Astrocyte of the cerebellum (primary cell): ENCODE measurements around the gene PRSS56.

Experiments used
- DNase-seq: peaks from one replicate; pipeline ENCODE4 v3.0.0-alpha.2; 2011; ENCODE audit warnings: low read depth
- H3K4me3 ChIP-seq: 2 replicates; pipeline ENCODE4 v1.5.1; 2011; ENCODE audit warnings: mild to moderate bottlenecking, low read depth, low read length, moderate library complexity
- CTCF ChIP-seq: IDR thresholded peaks from 2 replicates; pipeline ENCODE4 v1.5.1; 2012; ENCODE audit warnings: low read length, low read depth, moderate library complexity, mild to moderate bottlenecking; ENCODE audit errors: missing control alignments
- in situ Hi-C: cut with HindIII; loops from 2 replicates; pipeline ENCODE4 v1.10.0; 2017; ENCODE audit warnings: low sequenced_read_pairs

PRSS56 gene

GRCh38 chr2:232535761-232536530 lies 15.8 kb downstream of the PRSS56 start:
- no peak overlapping the region for H3K4me3 ChIP-seq
- DNase-seq: no peak
- in situ Hi-C loops: no loop called here
- TF ChIP-seq CTCF: no peak

GRCh38 chr2:232537079-232537478 lies 16.9 kb downstream of the PRSS56 start:
- in situ Hi-C loops: no loop called here
- DNase-seq: no peak
- TF ChIP-seq CTCF: peak; percentile 11
- H3K4me3 ChIP-seq: no peak overlapping the region

- in situ Hi-C loops: no loop called here
- no peak overlapping the region for H3K4me3 ChIP-seq
- TF ChIP-seq CTCF: no peak
- DNase-seq: no peak
Observed at GRCh38 chr2:232537499-232537898, 17.3 kb downstream of the PRSS56 start.

- no peak for TF ChIP-seq CTCF
- H3K4me3 ChIP-seq: no peak overlapping the region
- DNase-seq: no peak
- in situ Hi-C loops: no loop called here
Observed at GRCh38 chr2:232538671-232539070, 18.5 kb downstream of the PRSS56 start.

GRCh38 chr2:232539298-232540231 lies 19.4 kb downstream of the PRSS56 start, which contains the start of gene CHRNG:
Gene CHRNG (plus strand): TSS chr2:232539692. CDS start chr2:232539748, 56 bp downstream.
- no peak for TF ChIP-seq CTCF
- no peak for DNase-seq
- no peak within 1 kb of the TSS for H3K4me3 ChIP-seq
- in situ Hi-C loops: no loop called here

- no peak for TF ChIP-seq CTCF
- DNase-seq: no peak
- no peak overlapping the region for H3K4me3 ChIP-seq
- in situ Hi-C loops: no loop called here
Observed at GRCh38 chr2:232540441-232541041, 20.4 kb downstream of the PRSS56 start.
